T-helper 1 cell treated with Interleukin-12 subunit alpha and Interleukin-12 subunit beta and Interleukin-4 antibody, amounts not matched to agents 30 ng/mL and 1 ng/mL, for 36 hours (primary cell): ENCODE data around the gene LPAR3. TPM values are rescaled to one million over a fixed set of nuclear protein-coding genes. Genes with fewer than 3 reads are reported as not detected.

Experiments
- intact Hi-C: fragments of 100-400 bp; cut with micrococcal nuclease; formaldehyde crosslinking; loops from one replicate; pipeline ENCODE4 v1.15.1; 2024
- total RNA-seq: library from RNA; stranded (reverse); gene quantifications from 2 replicates; pipeline ENCODE4 v1.2.3, GENCODE V29; 2022

Gene LPAR3
- total RNA-seq, 1 donor from 2014 or later: 2.3 TPM

- intact Hi-C loops: no loop called here
These were observed 58.5 kb downstream of the LPAR3 start for GRCh38 chr1:84834419-84835064.

DNA sequence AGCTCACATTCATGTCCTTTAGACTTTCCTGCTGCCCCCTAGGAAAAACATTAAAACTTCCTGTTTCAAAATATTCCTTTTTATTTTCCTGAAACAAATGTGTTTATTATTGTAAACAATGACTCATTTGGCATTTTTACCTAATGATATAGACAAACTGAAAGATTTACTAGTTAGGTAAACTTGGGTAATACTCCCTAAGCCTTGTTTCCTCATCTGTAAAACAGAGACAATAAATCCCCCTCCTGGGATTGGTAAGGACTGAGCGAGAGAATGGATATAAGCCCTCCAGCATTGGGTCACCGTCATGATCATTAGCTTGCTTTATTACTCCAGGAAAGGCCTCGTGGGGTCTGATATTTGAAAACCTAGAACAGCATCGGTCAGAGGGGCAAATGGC lies 59.8 kb downstream of the LPAR3 start:
- intact Hi-C loops: no loop called here

DNA sequence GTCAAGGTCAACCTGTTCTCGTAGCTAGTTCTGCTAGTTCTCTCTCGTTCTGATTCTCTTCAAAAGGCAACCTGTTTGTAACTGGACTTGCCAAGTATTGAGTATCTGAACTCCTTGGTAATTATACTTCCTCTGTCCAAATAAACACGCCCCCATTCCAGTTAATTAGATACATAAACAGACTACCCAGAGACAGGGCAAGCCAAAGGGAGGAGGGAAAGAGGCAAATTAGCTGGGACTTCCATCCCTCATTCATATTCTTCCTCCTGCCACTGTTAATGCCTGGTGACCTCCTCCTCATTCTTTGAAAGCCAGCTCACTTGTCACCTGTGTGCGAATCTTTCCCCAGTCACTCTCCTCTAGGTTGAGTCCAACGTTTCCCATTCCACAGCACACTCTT lies 62.9 kb downstream of the LPAR3 start:
- intact Hi-C loops: no loop called here

- intact Hi-C loops: no loop called here
These were observed 65.0 kb downstream of the LPAR3 start for GRCh38 chr1:84827976-84828375.

DNA sequence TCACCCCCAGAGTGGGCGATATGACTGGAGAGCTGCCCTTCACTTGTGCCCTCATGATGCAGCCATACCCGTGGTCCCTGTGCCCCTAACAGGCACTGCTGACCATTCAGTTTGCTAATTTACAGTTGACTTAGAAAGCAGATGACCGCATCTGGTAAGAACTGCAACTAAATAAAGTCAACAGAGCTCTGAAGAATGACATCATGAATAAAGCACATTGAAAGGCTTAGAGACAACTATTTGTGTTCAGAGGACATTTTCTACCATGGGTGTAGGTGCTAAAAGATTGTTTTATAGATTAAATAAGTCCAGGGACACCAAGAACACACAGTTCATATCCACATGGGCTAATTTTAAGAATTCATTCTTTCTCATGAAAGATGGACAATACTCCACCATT lies 65.5 kb downstream of the LPAR3 start:
- intact Hi-C loops: no loop called here

GRCh38 chr1:84825161-84825560 lies 67.8 kb downstream of the LPAR3 start:
- intact Hi-C loops: no loop called here

- intact Hi-C loops: no loop called here
These were observed 69.0 kb downstream of the LPAR3 start for GRCh38 chr1:84823991-84824390.

DNA sequence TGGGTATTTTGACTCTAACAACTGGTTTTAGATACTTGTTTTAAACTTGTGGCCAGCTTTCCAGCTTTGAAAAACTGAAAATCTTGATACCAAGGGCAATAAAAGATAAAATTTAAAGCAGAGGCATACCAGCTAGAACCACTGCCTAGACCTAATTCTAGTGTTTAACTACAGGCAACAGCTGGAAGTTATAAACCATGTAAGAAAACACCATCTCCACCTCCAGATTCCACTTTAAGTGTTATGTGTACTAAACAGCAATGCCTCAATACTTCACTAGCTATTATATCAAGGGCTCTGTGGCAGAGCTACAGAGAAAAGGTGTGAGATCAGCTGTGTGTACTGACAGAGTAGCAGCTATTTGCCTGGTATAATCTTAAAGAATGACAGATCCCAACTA lies 69.5 kb downstream of the LPAR3 start:
- intact Hi-C loops: no loop called here

DNA sequence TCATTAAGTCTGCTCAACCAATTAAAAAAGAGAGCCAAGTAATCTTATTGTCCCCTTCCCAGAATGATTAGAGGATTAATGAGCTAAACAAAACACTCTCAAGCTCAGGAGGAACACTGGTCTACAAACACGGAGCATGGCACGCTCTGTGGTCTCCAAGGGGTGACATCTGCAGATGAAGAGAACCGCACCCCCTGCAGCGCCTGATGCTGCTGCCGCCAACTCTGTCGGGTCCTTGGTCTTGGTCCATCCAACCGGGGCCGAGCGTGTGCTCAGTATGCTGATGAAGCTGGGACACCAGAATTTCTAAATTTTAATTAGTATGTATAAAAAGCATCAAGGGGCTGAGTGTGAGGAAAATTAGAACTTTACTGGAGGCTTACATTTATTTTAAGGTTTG lies 82.7 kb downstream of the LPAR3 start:
- intact Hi-C loops: no loop called here

DNA sequence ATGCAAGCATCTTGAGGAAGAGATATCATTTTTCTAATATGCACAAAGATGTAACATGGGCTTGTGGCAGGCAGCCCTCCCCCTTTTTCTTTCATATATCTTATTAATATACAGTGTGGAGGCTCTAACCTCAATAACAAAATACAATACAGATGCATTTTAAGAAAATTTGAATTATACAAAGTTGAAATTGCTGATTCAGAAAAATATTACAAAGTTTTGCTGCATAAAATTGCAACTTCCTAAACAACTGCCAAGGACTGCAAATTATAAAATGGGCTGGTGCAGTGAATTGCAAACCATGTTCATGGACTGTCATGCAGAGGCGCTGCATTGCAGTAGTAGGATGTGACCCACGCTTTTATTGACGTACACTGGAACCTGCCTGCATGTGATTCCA lies 84.0 kb downstream of the LPAR3 start:
- intact Hi-C loops: no loop called here

- intact Hi-C loops: no loop called here
These were observed 89.4 kb downstream of the LPAR3 start for GRCh38 chr1:84803604-84804003.

DNA sequence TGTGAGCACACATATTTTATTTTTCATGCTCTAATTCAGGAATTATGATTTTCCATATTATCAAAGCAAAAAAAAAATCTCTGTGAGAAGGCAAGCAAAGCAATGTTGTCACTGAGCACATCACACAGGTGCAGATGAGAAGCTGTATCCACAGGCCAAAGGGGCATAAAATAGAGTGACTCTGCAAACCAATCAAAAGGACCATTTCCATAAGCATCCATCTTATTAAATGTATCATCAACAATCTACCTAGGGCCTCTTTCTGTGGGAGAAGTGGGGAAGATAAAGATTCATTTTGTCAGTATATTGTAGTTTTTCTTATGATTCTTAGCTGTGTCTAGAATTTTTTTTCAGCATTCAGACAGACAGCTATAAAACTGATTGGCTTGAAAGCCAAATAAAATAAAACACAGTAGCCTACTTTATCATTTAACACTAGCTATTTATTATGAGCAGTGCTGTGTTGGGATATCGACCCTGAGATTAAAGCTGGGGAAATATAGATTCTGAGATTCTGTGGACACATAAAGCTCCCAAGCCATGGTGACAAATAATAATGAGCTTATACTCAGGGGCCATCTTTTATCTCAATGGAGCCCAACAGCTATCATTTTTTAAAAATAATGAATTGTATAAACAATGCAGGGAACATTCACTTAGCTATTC lies 90.3 kb downstream of the LPAR3 start:
- intact Hi-C loops: no loop called here

DNA sequence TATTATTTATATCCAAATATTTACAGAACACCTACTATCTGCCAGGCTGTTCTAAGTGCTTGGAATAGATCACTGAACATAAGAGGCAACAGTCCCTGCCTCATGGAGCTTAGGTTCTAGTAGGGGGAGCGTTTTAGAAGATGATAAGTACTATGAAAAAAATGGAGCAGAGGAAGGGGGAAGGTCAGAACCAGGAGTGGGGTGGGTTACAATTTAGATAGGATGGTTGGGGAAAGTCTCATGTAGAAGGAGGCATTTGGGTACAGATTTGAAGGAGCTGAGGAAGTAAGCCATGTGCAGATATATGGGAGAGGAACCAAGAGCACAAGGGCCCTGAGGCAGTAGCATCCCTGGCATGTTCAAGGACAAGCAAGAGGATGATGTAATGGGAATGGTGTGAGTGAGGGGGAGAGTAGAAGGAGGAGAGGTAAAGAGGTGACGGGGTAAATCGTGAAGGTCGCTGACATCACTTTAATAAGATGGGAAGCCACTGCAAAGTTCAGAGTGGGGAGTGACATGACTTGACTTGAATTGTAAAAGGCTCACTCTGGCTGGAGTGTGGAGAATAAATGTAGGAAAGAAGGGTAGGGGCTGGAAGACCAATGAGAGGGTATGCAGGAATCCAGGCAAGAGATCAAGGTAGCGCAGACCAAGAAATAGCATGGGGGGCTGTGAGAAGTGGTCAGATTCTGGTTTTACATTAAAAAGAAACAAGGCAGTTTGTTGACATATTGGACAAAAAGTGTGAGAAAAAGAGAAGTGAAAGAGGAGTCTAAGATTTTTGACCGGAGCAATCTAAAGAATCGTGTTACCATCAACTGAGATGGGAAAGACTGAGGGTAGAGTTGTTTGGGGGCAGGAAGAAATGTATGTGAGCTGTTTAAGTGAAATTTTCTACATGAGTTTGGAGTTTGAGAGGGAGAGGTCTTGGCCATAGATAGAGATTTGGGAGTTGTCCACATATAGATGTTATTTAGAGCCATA lies 92.6 kb downstream of the LPAR3 start:
- intact Hi-C loops: no loop called here

DNA sequence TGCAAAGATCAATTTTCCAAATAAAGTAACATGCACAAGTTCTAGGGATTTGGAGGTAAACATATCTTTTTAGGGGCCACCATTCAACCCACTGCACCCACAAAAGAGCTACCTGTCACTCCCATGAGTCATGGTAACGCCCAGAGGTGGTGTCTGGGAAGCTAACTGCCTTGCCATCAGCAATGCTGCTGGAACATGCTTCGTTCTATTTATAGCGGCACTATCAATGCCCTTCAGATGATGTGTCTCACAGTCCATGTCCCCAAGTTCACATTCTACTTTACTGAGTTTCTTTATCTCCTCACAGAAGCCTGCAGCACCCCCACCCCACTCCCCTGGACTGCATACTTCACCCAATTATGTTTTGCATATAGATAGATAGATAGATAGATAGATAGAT lies 95.4 kb downstream of the LPAR3 start:
- intact Hi-C loops: no loop called here

- intact Hi-C loops: no loop called here
These were observed 96.9 kb downstream of the LPAR3 start for GRCh38 chr1:84795966-84796600.

- intact Hi-C loops: no loop called here
These were observed 97.8 kb downstream of the LPAR3 start for GRCh38 chr1:84795213-84795612.

GRCh38 chr1:84792421-84792820 lies 100.6 kb downstream of the LPAR3 start:
- intact Hi-C loops: no loop called here

DNA sequence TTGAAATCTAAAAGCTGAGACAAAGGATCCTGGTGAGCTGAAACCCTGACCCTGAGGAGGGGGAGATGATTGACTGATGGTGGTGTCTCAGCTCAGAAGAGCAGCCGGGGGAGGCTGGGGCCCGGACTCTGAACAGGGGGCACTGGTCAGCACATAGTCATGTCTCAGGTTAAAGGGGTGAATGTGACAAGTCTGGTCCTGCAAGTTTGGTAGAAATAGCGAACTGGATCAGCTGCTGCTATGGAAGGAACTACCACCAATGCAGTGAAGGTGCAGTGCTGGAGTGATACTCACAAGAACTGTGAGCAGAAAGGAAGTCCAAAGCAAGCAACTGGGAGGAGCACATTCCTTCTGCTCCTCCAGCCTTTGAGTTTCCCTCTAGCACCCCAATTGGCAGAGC lies 104.0 kb downstream of the LPAR3 start:
- intact Hi-C loops: no loop called here

DNA sequence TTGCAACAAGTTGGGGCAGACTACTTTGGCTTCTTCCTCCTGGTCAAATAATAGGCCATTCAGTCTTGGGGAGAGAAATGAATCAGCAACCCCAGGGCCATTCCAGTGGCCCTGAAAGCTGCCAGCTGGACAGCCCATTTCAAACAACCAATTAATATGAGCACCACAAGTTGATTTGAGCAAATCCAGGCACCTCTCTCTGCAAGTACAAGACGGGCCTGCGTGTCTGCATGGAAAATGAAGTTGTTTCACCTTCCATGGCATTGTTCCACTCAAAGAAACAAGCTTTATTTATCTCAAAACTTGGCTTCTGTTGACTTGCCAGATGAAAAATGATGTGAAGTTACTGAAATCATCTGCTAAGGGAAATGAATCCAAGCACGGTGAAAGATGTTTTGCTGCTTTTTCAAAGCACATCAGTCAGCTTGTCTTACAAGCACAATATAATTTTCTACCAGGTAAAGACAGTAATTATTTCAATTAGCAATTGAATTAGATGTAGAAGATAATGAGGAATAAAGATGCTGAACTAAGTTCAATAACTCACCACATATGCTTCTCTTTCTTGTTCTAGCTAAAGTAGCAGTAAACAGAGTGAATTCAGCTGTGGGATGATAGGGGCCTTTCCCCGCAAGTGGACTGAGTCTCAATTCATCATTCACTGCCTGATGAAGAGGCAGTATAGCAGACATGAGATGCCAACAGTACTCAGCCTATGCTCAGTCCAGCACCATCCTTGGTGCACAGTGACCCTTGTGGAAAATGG lies 107.6 kb downstream of the LPAR3 start:
- intact Hi-C loops: no loop called here

GRCh38 chr1:84782881-84783280 lies 110.1 kb downstream of the LPAR3 start:
- intact Hi-C loops: loop anchor here (1.0 to 5.0 kb wide), 5 partner anchors 72 to 476 kb away; partner anchors contain the start of genes C1orf52 and LPAR3
